GM23338 (cell line): ENCODE measurements around the gene HSDL2. TPM values are rescaled to one million over a fixed set of nuclear protein-coding genes. Genes with fewer than 3 reads are reported as not detected.

Source experiments
- ATAC-seq: fragments of 200-7000 bp; cut with Tn5 transposase; 3 replicates; pipeline ENCODE4 v1.9.1; 2020
- DNase-seq: peaks from one replicate; pipeline ENCODE4 v3.0.0-alpha.2; 2015; ENCODE audit warnings: low spot score
- H2AFZ ChIP-seq: fragments of 200-600 bp; sonication (generic); 2 replicates; pipeline ENCODE4 v1.8.0; 2016; ENCODE audit warnings: antibody characterized with exemption, mild to moderate bottlenecking, moderate library complexity
- H3F3A ChIP-seq: fragments of 200-600 bp; sonication (generic); replicated peaks from 2 replicates; pipeline ENCODE4 v1.8.0; 2017; ENCODE audit warnings: antibody characterized with exemption, mixed run types, low read depth
- H3K27ac ChIP-seq: fragments of 200-600 bp; sonication (generic); 2 replicates; pipeline ENCODE4 v1.6.1; 2016; ENCODE audit warnings: low read depth
- H3K27me3 ChIP-seq: fragments of 200-600 bp; sonication (generic); 2 replicates; pipeline ENCODE4 v1.8.0; 2016; ENCODE audit warnings: mild to moderate bottlenecking, mixed run types, moderate library complexity; ENCODE audit not compliant: insufficient read depth
- H3K36me3 ChIP-seq: fragments of 200-600 bp; sonication (generic); 2 replicates; pipeline ENCODE4 v1.8.0; 2016; ENCODE audit warnings: mild to moderate bottlenecking; ENCODE audit not compliant: insufficient read depth
- H3K4me1 ChIP-seq: fragments of 200-600 bp; sonication (generic); 2 replicates; pipeline ENCODE4 v1.8.0; 2016; ENCODE audit warnings: mild to moderate bottlenecking, moderate library complexity; ENCODE audit not compliant: insufficient read depth
- H3K4me2 ChIP-seq: fragments of 200-600 bp; sonication (generic); 2 replicates; pipeline ENCODE4 v1.7.1; 2017; ENCODE audit warnings: mixed run types
- H3K4me3 ChIP-seq: fragments of 200-600 bp; sonication (generic); 2 replicates; pipeline ENCODE4 v1.6.1; 2016; ENCODE audit warnings: mixed run types
- H3K79me2 ChIP-seq: fragments of 200-600 bp; sonication (generic); replicated peaks from 2 replicates; pipeline ENCODE4 v1.8.0; 2017; ENCODE audit warnings: mild to moderate bottlenecking; ENCODE audit not compliant: insufficient read depth
- H3K9me2 ChIP-seq: fragments of 200-600 bp; sonication (generic); 2 replicates; pipeline ENCODE4 v1.8.0; 2017; ENCODE audit not compliant: insufficient read depth
- H4K20me1 ChIP-seq: fragments of 200-600 bp; sonication (generic); replicated peaks from 2 replicates; pipeline ENCODE4 v1.8.0; 2017; ENCODE audit warnings: mild to moderate bottlenecking; ENCODE audit not compliant: insufficient read depth
- H3K27ac Mint-ChIP-seq: 2 replicates; pipeline ENCODE4 v1.8.0; 2020; ENCODE audit warnings: inconsistent platforms, mild to moderate bottlenecking, moderate library complexity, mixed read lengths
- H3K27me3 Mint-ChIP-seq: 3 replicates; pipeline ENCODE4 v1.8.0; 2022; ENCODE audit warnings: low read depth, mild to moderate bottlenecking, moderate library complexity, mixed read lengths, inconsistent platforms; ENCODE audit not compliant: insufficient read depth, poor library complexity
- H3K36me3 Mint-ChIP-seq: 3 replicates; pipeline ENCODE4 v1.8.0; 2021; ENCODE audit warnings: low read depth, mild to moderate bottlenecking, inconsistent platforms, moderate library complexity, mixed read lengths
- H3K4me1 Mint-ChIP-seq: 3 replicates; pipeline ENCODE4 v1.8.0; 2020; ENCODE audit warnings: mild to moderate bottlenecking, inconsistent platforms, mixed read lengths
- H3K4me3 Mint-ChIP-seq: 3 replicates; pipeline ENCODE4 v1.8.0; 2021; ENCODE audit warnings: moderate library complexity, mild to moderate bottlenecking, inconsistent platforms, mixed read lengths
- H3K9me3 Mint-ChIP-seq: 3 replicates; pipeline ENCODE4 v1.8.0; 2020; ENCODE audit warnings: moderate library complexity, mild to moderate bottlenecking, inconsistent platforms, mixed read lengths
- CREB1 ChIP-seq: fragments of 250-450 bp; sonication (Bioruptor Pico); IDR thresholded peaks from 2 replicates; pipeline ENCODE4 v1.5.0; 2020; ENCODE audit warnings: low read depth, mild to moderate bottlenecking, moderate library complexity
- EZH2phosphoT487 ChIP-seq: fragments of 200-600 bp; sonication (generic); IDR thresholded peaks from one replicate; pipeline ENCODE4 v1.8.1; 2018; ENCODE audit warnings: antibody characterized with exemption; ENCODE audit not compliant: unreplicated experiment
- JUNB ChIP-seq: IDR thresholded peaks from one replicate; pipeline ENCODE4 v1.6.1; 2016; ENCODE audit warnings: antibody characterized with exemption; ENCODE audit not compliant: unreplicated experiment
- NANOG ChIP-seq: IDR thresholded peaks from 2 replicates; pipeline ENCODE4 v1.6.1; 2016; ENCODE audit warnings: antibody characterized with exemption, borderline replicate concordance
- POLR2AphosphoS5 ChIP-seq: IDR thresholded peaks from 2 replicates; pipeline ENCODE4 v1.6.1; 2016; ENCODE audit warnings: antibody characterized with exemption, low read depth
- ZNF114 ChIP-seq: fragments of 250-450 bp; sonication (Bioruptor Pico); IDR thresholded peaks from 2 replicates; pipeline ENCODE4 v1.5.0; 2020; ENCODE audit warnings: mild to moderate bottlenecking, moderate library complexity
- ZNF331 ChIP-seq: fragments of 250-450 bp; sonication (Bioruptor Pico); IDR thresholded peaks from 2 replicates; pipeline ENCODE4 v1.5.0; 2020; ENCODE audit warnings: low read depth, mild to moderate bottlenecking, moderate library complexity
- polyA plus RNA-seq: library from polyadenylated mRNA; unstranded; fragments of >200 nt; fragmentation: Nextera tagmentation; extraction: Ambion mirVana; gene quantifications from 2 replicates; pipeline ENCODE4 v1.2.1, GENCODE V29; 2016
- total RNA-seq: library from RNA; depleted of rRNA; stranded (reverse); fragments of >200 nt; shearing (Covaris generic); gene quantifications from 2 replicates; pipeline ENCODE4 v1.2.3, GENCODE V29; 2014
- TF ChIP-seq, protein P1 (sequence below), 2 experiments: fragments of 200-600 bp in 1 of 2; sonication (generic) in 1 of 2; conservative IDR thresholded peaks; 2 replicates each; pipeline versions ENCODE4 v1.5.1 to v1.6.1; 2016 to 2017; ENCODE audit warnings: antibody characterized with exemption in 2 of 2, low read depth in 2 of 2, mild to moderate bottlenecking in 2 of 2, moderate library complexity in 1 of 2
- TF ChIP-seq, protein P2 (sequence below): IDR thresholded peaks from one replicate; pipeline ENCODE4 v1.6.1; 2018; ENCODE audit warnings: antibody characterized with exemption; ENCODE audit not compliant: unreplicated experiment
- TF ChIP-seq, protein P3 (sequence below): fragments of 250-450 bp; sonication (Bioruptor Pico); IDR thresholded peaks from 2 replicates; pipeline ENCODE4 v1.5.0; 2020; ENCODE audit warnings: mild to moderate bottlenecking, moderate library complexity

Gene HSDL2
- total and polyA plus RNA-seq, 2 experiments from 2014 or later: 11.4 to 15.3 TPM

DNA sequence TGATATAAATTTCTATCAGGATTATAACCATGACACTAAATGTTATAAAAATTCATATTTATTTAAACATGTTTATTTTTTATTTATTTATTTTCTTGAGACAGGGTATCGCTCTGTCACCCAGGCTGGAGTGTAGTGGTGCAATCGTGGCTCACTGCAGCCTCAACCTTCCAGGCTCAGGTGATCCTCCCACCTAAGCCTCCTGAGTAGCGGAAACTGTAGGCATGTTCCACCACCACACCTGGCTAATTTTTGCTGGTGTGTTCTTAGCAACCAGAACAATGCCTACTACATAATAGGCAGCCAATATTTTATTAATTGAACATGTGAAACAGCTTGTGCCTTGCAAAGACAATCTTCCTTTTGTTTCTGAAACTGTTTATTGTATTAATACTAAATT is 40.0 kb upstream of the HSDL2 start:
- no peaks in the 10 kb centered on the region for H3K36me3 ChIP-seq
- H3K4me2 ChIP-seq: no peak overlapping the region
- no peak overlapping the region for H3K4me3 Mint-ChIP-seq
- no peaks in the 10 kb centered on the region for H3K27me3 ChIP-seq
- no peaks in the 10 kb centered on the region for H3K9me2 ChIP-seq
- no peak for DNase-seq
- peaks cover 2% of the 10 kb centered on the region for H3K27me3 Mint-ChIP-seq
- no peaks in the 10 kb centered on the region for H3F3A ChIP-seq
- H3K79me2 ChIP-seq: no peaks in the 10 kb centered on the region
- TF ChIP-seq, protein P1, sequence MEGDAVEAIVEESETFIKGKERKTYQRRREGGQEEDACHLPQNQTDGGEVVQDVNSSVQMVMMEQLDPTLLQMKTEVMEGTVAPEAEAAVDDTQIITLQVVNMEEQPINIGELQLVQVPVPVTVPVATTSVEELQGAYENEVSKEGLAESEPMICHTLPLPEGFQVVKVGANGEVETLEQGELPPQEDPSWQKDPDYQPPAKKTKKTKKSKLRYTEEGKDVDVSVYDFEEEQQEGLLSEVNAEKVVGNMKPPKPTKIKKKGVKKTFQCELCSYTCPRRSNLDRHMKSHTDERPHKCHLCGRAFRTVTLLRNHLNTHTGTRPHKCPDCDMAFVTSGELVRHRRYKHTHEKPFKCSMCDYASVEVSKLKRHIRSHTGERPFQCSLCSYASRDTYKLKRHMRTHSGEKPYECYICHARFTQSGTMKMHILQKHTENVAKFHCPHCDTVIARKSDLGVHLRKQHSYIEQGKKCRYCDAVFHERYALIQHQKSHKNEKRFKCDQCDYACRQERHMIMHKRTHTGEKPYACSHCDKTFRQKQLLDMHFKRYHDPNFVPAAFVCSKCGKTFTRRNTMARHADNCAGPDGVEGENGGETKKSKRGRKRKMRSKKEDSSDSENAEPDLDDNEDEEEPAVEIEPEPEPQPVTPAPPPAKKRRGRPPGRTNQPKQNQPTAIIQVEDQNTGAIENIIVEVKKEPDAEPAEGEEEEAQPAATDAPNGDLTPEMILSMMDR (conservative IDR thresholded peaks at IDR 0.05; ENCODE audit: low read depth in 2 of 2): no peak
- no peak for TF ChIP-seq JUNB
- no peak for TF ChIP-seq EZH2phosphoT487
- TF ChIP-seq POLR2AphosphoS5: no peak
- TF ChIP-seq CREB1 (CRISPR knock-in tag): no peak
- no peak for TF ChIP-seq NANOG
- TF ChIP-seq ZNF331 (CRISPR knock-in tag): no peak
- TF ChIP-seq, protein P2, sequence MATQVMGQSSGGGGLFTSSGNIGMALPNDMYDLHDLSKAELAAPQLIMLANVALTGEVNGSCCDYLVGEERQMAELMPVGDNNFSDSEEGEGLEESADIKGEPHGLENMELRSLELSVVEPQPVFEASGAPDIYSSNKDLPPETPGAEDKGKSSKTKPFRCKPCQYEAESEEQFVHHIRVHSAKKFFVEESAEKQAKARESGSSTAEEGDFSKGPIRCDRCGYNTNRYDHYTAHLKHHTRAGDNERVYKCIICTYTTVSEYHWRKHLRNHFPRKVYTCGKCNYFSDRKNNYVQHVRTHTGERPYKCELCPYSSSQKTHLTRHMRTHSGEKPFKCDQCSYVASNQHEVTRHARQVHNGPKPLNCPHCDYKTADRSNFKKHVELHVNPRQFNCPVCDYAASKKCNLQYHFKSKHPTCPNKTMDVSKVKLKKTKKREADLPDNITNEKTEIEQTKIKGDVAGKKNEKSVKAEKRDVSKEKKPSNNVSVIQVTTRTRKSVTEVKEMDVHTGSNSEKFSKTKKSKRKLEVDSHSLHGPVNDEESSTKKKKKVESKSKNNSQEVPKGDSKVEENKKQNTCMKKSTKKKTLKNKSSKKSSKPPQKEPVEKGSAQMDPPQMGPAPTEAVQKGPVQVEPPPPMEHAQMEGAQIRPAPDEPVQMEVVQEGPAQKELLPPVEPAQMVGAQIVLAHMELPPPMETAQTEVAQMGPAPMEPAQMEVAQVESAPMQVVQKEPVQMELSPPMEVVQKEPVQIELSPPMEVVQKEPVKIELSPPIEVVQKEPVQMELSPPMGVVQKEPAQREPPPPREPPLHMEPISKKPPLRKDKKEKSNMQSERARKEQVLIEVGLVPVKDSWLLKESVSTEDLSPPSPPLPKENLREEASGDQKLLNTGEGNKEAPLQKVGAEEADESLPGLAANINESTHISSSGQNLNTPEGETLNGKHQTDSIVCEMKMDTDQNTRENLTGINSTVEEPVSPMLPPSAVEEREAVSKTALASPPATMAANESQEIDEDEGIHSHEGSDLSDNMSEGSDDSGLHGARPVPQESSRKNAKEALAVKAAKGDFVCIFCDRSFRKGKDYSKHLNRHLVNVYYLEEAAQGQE: no peak
- TF ChIP-seq ZNF114: no peak
- TF ChIP-seq, protein P3, sequence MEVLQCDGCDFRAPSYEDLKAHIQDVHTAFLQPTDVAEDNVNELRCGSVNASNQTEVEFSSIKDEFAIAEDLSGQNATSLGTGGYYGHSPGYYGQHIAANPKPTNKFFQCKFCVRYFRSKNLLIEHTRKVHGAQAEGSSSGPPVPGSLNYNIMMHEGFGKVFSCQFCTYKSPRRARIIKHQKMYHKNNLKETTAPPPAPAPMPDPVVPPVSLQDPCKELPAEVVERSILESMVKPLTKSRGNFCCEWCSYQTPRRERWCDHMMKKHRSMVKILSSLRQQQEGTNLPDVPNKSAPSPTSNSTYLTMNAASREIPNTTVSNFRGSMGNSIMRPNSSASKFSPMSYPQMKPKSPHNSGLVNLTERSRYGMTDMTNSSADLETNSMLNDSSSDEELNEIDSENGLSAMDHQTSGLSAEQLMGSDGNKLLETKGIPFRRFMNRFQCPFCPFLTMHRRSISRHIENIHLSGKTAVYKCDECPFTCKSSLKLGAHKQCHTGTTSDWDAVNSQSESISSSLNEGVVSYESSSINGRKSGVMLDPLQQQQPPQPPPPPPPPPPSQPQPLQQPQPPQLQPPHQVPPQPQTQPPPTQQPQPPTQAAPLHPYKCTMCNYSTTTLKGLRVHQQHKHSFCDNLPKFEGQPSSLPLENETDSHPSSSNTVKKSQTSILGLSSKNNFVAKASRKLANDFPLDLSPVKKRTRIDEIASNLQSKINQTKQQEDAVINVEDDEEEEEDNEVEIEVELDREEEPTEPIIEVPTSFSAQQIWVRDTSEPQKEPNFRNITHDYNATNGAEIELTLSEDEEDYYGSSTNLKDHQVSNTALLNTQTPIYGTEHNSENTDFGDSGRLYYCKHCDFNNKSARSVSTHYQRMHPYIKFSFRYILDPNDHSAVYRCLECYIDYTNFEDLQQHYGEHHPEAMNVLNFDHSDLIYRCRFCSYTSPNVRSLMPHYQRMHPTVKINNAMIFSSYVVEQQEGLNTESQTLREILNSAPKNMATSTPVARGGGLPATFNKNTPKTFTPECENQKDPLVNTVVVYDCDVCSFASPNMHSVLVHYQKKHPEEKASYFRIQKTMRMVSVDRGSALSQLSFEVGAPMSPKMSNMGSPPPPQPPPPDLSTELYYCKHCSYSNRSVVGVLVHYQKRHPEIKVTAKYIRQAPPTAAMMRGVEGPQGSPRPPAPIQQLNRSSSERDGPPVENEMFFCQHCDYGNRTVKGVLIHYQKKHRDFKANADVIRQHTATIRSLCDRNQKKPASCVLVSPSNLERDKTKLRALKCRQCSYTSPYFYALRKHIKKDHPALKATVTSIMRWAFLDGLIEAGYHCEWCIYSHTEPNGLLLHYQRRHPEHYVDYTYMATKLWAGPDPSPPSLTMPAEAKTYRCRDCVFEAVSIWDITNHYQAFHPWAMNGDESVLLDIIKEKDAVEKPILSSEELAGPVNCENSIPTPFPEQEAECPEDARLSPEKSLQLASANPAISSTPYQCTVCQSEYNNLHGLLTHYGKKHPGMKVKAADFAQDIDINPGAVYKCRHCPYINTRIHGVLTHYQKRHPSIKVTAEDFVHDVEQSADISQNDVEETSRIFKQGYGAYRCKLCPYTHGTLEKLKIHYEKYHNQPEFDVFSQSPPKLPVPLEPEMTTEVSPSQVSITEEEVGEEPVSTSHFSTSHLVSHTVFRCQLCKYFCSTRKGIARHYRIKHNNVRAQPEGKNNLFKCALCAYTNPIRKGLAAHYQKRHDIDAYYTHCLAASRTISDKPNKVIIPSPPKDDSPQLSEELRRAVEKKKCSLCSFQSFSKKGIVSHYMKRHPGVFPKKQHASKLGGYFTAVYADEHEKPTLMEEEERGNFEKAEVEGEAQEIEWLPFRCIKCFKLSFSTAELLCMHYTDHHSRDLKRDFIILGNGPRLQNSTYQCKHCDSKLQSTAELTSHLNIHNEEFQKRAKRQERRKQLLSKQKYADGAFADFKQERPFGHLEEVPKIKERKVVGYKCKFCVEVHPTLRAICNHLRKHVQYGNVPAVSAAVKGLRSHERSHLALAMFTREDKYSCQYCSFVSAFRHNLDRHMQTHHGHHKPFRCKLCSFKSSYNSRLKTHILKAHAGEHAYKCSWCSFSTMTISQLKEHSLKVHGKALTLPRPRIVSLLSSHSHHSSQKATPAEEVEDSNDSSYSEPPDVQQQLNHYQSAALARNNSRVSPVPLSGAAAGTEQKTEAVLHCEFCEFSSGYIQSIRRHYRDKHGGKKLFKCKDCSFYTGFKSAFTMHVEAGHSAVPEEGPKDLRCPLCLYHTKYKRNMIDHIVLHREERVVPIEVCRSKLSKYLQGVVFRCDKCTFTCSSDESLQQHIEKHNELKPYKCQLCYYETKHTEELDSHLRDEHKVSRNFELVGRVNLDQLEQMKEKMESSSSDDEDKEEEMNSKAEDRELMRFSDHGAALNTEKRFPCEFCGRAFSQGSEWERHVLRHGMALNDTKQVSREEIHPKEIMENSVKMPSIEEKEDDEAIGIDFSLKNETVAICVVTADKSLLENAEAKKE (CRISPR knock-in tag): no peak
- no peaks in the 10 kb centered on the region; the same call in 2 of the 3 replicates for H3K36me3 Mint-ChIP-seq
- H4K20me1 ChIP-seq: no peaks in the 10 kb centered on the region
- no peak overlapping the region for H3K27ac Mint-ChIP-seq
- no peak for ATAC-seq
- H3K4me1 Mint-ChIP-seq: peaks cover 10% of the 10 kb centered on the region; the same call in 2 of the 3 replicates
- H2AFZ ChIP-seq: no peak overlapping the region
- H3K4me3 ChIP-seq: no peak overlapping the region
- no peaks in the 10 kb centered on the region; the same call in 2 of the 3 replicates for H3K9me3 Mint-ChIP-seq
- no peaks in the 10 kb centered on the region for H3K4me1 ChIP-seq
- H3K27ac ChIP-seq: no peak overlapping the region
